Lower leg skin (tissue), 3 donors: ENCODE results near the gene ZNF283.

Experiments
- CTCF ChIP-seq, 3 donors: fragments of 450-650 bp; IDR thresholded peaks; one replicate each; pipeline ENCODE4 v1.5.1; 2016; ENCODE audit warnings: antibody characterized with exemption in 3 of 3, mild to moderate bottlenecking in 3 of 3, moderate library complexity in 2 of 3
- POLR2A ChIP-seq, 2 donors: fragments of 450-650 bp; IDR thresholded peaks; one replicate each; pipeline ENCODE4 v1.6.1; 2016 to 2017; ENCODE audit warnings: antibody characterized with exemption in 2 of 2, mild to moderate bottlenecking in 1 of 2, moderate library complexity in 1 of 2

- no peak for TF ChIP-seq CTCF (IDR thresholded peaks at IDR 0.05)
- no peak for TF ChIP-seq POLR2A (IDR thresholded peaks at IDR 0.05)
Observed at GRCh38 chr19:43895727-43896308, 68.7 kb downstream of the ZNF283 start.
